ENCODE data around the gene SMTNL1.
"Not testable (repeated sequence)": the region's sequence is repeated elsewhere in the genome, so short reads cannot be mapped to it uniquely, and the experiment has no call there.

Gene SMTNL1

GRCh38 chr11:57508341-57509170, 28.8 kb upstream of the SMTNL1 start:
- no peak for DNase-seq

DNA sequence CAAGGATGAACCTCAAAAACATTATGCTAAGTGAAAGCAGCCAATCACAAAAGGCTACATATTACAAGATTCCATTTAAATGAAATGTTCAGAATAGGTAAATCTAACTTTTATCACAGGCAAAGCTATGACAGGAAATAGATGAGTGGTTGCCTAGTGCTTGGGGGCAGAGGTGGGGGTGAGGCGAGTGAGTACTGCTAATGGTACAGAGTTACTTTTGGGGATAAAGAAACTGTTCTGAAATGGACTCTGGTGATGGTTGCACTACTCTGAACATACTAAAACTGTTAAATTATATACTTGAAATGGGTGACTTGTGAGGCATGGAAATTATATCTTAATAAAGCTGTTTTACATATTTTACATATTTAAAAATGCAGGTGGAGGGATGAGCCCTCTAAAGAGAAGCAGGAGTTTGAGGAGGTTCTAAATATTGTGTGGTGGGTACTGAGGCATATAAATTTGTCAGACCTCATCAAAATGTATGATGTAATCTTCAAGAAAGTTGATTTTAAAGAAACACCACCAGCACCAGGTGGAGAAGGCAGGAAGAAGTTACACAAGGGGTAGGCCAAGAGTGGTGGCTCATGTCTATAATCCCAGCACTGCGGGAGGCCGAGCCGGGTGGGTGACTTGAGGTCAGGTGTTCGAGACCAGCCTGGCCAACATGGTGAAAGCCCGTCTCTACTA, 25.5 kb upstream of the SMTNL1 start:
- DNase-seq: no peak

DNA sequence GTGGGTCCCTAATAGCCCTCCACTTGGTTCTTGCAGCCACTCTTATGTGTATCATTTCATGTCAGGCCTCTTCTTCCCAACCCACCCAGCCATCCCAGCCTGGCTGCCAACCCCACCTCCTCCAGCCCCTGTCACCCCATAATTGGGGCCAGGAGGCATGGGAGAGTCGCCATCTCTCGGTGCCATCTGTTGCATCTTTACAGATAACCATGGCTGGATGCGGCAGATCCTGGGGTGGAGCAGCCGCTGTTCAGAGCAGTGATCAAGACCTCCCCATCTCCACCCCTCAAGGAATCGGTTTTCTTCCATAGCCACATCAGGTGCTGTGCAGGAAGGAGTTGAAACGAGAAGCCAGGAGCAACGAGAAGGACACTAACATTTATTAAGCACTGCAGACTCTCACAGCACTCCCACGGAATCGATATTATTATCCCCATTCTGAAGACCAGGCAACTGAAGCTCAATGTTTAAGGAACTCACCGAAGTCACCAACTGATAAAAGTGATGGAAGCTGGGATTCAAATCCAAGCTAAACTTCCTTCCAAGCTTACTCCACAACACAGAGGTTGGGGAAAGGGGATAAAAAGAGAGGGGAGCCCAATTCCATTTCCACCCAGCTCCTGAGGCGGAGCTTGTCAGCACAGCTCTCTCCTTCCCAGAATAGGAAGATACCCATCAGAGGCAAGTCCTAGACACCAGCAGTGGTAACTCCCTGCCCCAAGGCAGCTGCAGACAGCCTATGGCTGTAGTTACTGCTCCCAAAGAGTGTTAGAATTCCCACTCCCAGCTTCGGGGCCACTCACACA, 24.5 kb upstream of the SMTNL1 start:
- no peak for DNase-seq

- no peak for DNase-seq
Measured at GRCh38 chr11:57513452-57513795, 24.0 kb upstream of the SMTNL1 start.

DNA sequence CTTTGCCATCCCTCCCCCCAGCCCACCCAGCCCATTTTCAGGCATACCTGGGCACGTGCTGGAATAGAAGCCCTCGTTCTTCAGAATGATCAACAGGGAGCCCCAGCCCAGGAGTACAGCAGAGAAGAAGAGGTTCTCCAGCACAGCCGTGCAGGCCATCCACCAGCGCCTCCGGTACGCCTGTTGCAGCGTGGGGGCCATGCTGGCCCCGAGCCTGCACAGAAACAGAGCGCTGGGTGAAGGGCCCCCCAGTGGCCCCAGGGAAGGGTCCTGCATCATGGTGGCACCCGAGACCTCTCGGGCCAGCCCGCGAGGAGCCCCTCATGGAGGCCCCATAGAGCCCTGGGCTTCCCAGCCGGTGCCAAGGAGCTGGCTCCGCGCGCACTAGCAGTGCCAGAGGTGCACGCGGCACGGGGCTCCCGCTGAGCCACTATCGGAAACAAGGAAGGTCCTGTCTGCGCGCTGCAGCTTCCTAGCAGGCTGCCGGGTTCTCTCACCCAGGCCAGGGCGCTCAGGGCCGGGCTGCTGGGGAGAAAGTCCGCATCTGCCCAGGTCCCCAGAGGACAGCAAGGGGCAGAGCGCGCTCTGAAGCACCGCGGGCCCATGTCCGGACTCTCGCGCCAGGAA, 23.4 kb upstream of the SMTNL1 start:
- DNase-seq: peak in 2 of 4 experiments; percentile 10 to 11

GRCh38 chr11:57514538-57515331, 22.7 kb upstream of the SMTNL1 start:
- peak in 3 of 4 experiments; percentile 5 to 39 (median 22) for DNase-seq

DNA sequence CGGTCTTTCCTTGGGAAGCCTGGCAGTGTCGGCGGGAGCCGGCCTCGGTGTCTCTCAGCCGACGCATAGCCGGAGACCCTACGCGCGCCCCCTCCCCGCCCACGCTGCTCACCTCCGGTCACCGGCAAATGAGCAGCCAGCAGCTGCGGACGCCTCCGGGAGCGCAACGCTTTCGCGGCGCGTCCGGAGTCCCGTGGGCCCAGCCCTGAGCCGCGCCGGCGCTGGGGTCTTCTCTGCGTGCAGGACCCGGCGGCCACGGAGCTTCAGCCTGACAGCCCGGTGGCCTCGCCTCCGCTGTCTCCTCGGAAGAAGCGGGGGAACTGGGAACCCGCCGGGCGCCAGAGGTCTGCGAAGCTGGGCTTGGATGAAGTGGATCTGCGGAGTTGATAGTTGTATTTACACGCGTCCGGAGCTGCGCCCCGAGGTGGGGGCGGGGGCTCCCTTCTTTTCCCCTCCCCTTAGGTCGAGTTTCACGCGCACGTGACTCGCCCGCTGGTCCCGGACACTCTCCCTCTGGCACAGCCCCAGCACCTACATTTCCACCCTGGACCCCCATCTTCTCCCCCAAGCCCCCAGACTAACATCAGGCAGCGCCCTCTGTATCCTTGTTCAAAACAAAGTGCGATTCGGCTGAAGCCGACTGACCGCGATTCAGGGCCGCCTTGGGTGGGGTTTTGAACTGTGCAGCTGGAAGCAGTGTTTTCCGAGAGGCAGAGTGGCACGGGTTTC, 21.9 kb upstream of the SMTNL1 start, which contains the start of gene SLC43A1:
Gene SLC43A1 (minus strand): TSS at position 371 of the 729 bp plus-strand sequence. CDS start 1,591 bp downstream, outside the sequence.
- DNase-seq: no peak

DNA sequence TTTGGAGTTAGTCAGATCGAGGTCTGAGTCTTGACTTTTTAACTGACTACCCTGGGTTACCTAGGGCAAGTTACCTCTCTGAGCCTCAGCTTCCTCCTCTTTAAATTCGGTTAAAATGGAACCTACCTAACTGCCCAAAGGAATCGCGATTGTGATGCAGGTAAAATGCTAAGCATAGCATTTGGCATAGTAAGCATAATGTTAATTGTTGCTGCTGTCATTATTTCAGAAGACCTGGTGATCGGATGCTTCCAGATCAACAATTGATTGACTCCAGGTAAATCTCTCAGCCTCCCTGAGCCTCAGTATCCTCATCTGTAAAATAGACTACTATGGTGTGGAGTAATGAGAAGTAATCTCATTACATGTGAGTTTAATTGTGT, 21.3 kb upstream of the SMTNL1 start:
- DNase-seq: no peak

DNA sequence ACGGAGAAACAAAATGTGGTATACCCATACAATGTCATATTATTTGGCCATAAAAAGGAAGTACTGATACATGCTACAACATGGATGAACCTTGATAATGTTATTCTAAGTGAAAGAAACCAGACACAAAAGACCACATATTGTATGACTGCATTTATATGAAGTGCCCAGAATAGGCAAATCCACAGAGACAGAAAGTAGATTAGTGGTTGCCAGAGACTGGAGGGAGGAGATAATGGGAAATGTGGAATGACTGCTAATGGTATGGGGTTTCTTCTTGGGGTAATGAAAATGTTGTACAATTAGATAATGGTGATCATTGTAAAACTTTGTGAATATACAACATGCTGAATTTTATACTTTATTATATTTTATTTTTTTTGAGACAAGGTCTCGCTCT, 16.3 kb upstream of the SMTNL1 start:
- no peak for DNase-seq

DNA sequence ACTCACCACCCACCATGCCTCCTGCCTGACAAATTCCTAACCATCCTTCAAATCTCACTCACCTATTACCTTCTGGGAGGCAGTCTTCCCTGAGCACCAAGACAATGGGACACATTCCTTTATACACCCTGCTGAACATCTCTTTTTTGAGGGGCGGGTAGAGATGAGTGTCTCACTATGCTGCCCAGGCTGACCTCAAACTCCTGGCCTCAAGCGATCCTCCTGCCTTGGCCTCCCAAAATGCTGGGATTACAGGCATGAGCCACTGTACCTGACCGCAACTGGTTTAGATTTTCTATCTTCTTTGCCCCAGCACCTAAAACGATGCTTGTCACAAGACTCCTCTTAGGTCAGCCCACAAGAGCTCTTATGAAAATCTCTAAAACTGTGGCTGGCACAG, 14.0 kb upstream of the SMTNL1 start:
- no peak for DNase-seq

- peak; percentile 27 to 68 (median 52) for DNase-seq
Measured at GRCh38 chr11:57527056-57527631, 10.3 kb upstream of the SMTNL1 start.

GRCh38 chr11:57529012-57529411, 8.4 kb upstream of the SMTNL1 start:
- no peak for DNase-seq

DNA sequence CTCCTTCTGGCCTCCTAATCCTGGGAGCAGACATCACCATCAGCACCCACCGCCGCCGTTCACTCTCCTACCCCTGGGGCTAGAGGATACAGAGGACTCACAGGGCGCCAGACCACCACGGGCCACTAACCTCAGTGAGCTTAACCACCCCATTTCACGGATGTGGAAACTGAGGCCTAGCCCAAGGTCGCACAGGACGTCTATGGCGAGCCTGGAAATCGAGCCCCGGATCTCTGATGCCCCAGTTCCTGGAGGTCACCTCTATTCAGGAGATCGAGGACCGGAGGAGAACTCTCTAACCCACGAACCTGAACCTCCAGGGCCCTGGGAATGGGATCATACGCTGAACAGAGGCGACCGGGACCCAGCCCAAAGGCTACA, 7.2 kb upstream of the SMTNL1 start:
- no peak for DNase-seq

- peak; percentile 69 to 86 (median 79) for DNase-seq
Measured at GRCh38 chr11:57530596-57531507, 6.5 kb upstream of the SMTNL1 start, which contains the start of gene TIMM10. TIMM10 (minus strand) TSS chr11:57530754; CDS start chr11:57530189, 565 bp downstream.

GRCh38 chr11:57534449-57534848, 2.9 kb upstream of the SMTNL1 start:
- DNase-seq: not testable (repeated sequence)

GRCh38 chr11:57539342-57539741, 1.9 kb downstream of the SMTNL1 start:
- DNase-seq: no peak

DNA sequence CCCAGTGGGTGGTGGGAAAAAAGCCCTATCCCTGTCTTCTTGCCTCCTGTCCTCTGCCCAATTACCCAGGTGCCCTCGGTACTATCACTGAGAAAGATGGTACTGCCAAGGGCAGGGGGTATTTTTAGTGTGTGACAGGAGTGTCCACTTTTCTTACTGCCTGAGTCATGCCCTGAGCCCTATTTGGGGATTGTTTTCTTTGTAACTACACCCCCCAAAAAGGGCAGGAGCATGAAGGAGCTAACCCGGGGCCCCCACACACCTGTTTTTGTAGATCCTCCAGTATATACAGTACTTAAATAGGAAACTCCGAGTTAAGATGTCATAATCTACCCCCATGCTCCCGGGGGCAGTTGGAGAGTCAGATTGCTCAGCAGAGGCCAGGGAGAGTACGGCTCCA, 3.8 kb downstream of the SMTNL1 start:
- no peak for DNase-seq

DNA sequence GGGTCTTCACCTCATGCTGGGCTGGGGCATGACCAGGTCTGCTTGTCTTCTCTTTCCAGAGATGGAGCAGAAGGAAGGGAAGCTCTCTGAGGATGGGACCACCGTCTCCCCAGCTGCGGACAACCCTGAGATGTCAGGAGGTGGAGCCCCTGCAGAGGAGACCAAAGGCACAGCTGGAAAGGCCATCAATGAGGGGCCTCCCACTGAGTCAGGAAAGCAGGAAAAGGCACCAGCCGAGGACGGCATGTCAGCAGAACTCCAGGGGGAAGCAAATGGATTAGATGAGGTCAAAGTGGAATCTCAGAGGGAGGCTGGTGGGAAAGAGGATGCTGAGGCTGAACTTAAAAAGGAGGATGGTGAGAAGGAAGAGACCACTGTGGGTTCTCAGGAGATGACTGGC, 5.2 kb downstream of the SMTNL1 start:
- no peak for DNase-seq

DNA sequence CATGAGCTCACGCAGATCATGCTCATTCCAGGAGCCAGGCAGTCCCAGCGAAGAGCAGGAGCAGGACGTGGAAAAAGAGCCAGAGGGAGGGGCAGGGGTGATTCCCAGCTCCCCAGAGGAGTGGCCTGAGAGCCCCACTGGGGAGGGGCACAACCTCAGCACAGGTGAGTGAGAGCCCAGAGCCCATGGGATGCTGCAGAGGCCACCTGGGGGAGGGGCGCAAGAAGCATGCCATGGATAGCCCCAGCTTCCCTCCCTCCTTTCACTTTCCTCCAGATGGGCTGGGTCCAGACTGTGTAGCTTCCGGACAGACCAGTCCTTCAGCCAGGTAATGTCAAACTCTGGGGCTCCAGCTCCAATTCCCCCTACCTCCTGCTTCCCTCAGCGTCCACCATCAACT, 6.2 kb downstream of the SMTNL1 start:
- no peak for DNase-seq

DNA sequence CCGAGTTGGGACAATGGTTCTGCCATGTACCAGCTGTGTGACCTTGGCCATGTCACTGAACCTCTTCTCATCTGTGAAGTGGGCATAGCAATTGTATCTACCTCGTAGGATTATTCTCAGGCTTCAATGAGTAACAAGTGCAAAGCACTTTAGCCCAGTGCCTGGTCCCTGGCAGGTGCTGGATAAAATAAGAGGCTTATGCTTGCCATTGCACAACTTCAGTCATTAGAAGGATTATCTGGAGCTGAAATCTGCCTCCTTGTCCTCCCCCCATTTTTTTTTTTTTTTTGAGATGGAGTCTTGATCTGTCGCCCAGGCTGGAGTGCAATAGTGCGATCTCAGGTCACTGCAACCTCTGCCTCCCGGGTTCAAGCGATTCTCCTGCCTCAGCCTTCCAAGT, 7.2 kb downstream of the SMTNL1 start:
- DNase-seq: no peak
